CD4-positive, CD25-positive, alpha-beta regulatory T cell (primary cell): ENCODE results near the gene CD300LF. TPM values are rescaled to one million over a fixed set of nuclear protein-coding genes. Genes with fewer than 3 reads are reported as not detected.

ENCODE experiments used
- ATAC-seq, 2 donors: fragments of 150-1000 bp; cut with Tn5 transposase; one replicate each; pipeline ENCODE4 v1.10.0; 2021; ENCODE audit warnings: low read depth in 2 of 2, moderate number of reproducible peaks in 2 of 2, moderate library complexity in 1 of 2
- DNase-seq, 3 donors: peaks; one replicate each; pipeline versions ENCODE4 v3.0.0 to v3.0.0-alpha.2; 2012 to 2022; ENCODE audit warnings: mixed read lengths in 1 of 3
- H3K27ac ChIP-seq: one replicate; pipeline ENCODE4 v1.7.0; 2013; ENCODE audit warnings: mild to moderate bottlenecking, low read length; ENCODE audit not compliant: insufficient read depth, poor library complexity, severe bottlenecking
- H3K27me3 ChIP-seq: one replicate; pipeline ENCODE4 v1.7.0; 2013; ENCODE audit warnings: low read length; ENCODE audit not compliant: control insufficient read depth, insufficient read depth
- H3K36me3 ChIP-seq: one replicate; pipeline ENCODE4 v1.7.0; 2013; ENCODE audit warnings: mild to moderate bottlenecking, low read length, moderate library complexity; ENCODE audit not compliant: control insufficient read depth, insufficient read depth
- H3K4me1 ChIP-seq: 2 replicates; pipeline ENCODE4 v1.7.0; 2013; ENCODE audit warnings: mild to moderate bottlenecking, low read length; ENCODE audit not compliant: insufficient read depth, control insufficient read depth, poor library complexity, severe bottlenecking
- H3K4me3 ChIP-seq: one replicate; pipeline ENCODE4 v1.7.0; 2013; ENCODE audit warnings: low read depth, mild to moderate bottlenecking, low read length, moderate library complexity
- H3K9me3 ChIP-seq, 2 experiments: 1 replicate in 1 of 2; 2 replicates in 1 of 2; pipeline ENCODE4 v1.7.0; 2013; ENCODE audit warnings: low read length in 2 of 2, mild to moderate bottlenecking in 1 of 2, moderate library complexity in 1 of 2; ENCODE audit not compliant: control insufficient read depth in 2 of 2
- H3K27ac Mint-ChIP-seq, 3 donors: one replicate each; pipeline ENCODE4 v1.8.0; 2020 to 2022; ENCODE audit warnings: mild to moderate bottlenecking in 3 of 3, mixed read lengths in 3 of 3, moderate library complexity in 2 of 3
- H3K27me3 Mint-ChIP-seq: one replicate; pipeline ENCODE4 v1.8.0; 2022; ENCODE audit warnings: mild to moderate bottlenecking, mixed read lengths
- H3K36me3 Mint-ChIP-seq: one replicate; pipeline ENCODE4 v1.8.0; 2020; ENCODE audit warnings: mixed read lengths
- H3K4me1 Mint-ChIP-seq, 4 donors: one replicate each; pipeline ENCODE4 v1.8.0; 2020 to 2022; ENCODE audit warnings: mixed read lengths in 4 of 4, mild to moderate bottlenecking in 1 of 4
- H3K4me3 Mint-ChIP-seq, 4 donors: one replicate each; pipeline ENCODE4 v1.8.0; 2020 to 2022; ENCODE audit warnings: mild to moderate bottlenecking in 4 of 4, mixed read lengths in 4 of 4, moderate library complexity in 3 of 4
- H3K9me3 Mint-ChIP-seq, 7 donors: one replicate each; pipeline ENCODE4 v1.8.0; 2020 to 2022; ENCODE audit warnings: mixed read lengths in 7 of 7, mild to moderate bottlenecking in 3 of 7, moderate library complexity in 2 of 7
- polyA plus RNA-seq, 4 donors: library from polyadenylated mRNA; unstranded; fragments of 300-500 nt; fragmentation: Illumina TruSeq; gene quantifications; one replicate each; pipeline ENCODE4 v1.2.3, GENCODE V29; 2021
- total RNA-seq: library from RNA; stranded (reverse); gene quantifications from one replicate; pipeline ENCODE4 v1.2.3, GENCODE V29; 2022

CD300LF gene
- total and polyA plus RNA-seq, 5 donors from 2014 or later = 0.19 to 0.52 (median 0.21) TPM; not detected in 2

DNA sequence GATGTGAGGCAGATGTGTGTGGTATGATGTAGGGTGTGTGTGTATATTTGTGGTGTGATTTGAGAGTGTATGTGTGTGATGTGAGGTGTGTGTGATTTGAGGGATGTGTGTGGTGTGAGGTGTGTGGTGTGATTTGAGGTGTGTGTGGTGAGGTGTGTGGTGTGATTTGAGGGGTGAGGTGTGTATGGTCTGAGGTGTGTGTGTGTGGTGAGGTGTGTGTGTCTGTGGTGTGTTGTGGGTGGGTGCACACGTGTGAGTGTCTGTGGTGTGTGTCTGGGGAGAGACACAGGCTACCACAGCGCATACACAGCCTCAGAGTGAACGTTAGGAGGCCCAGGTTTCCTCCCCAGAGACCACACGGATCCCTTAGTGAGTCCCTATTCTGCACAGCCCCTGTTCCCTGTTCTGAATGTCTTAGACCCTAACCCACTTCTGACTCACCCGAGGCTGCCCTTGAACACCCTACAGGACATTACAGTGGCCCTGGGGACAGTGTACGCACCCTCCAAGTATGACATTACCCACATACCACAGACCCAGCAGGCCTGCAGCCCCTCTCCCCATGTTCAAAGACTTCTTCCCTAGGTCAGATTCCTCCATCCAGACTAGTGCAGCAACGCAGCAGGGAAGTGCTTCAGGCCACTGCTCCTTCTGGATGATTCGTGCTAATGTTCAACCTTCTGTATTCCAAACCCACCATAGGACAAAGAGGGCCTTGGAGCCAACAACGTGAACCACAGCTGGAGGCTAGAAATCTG lies 20.8 kb upstream of the CD300LF start:
- Histone ChIP-seq H3K9me3 (no peaks in the 10 kb centered on the region), H3K36me3 (no peaks in the 10 kb centered on the region), H3K27me3 (no peaks in the 10 kb centered on the region), H3K4me3 (no peak overlapping the region), H3K4me1 (peaks cover 37% of the 10 kb centered on the region), H3K27ac (no peak overlapping the region)
- H3K27ac Mint-ChIP-seq = no peak overlapping the region
- H3K4me1 Mint-ChIP-seq = peaks cover 0 to 35% (median 15%) of the 10 kb centered on the region in 4 donors
- H3K4me3 Mint-ChIP-seq = no peak overlapping the region
- DNase-seq (no peak), ATAC-seq (no peak)
- peaks cover 0 to 2% (median 0%) of the 10 kb centered on the region in 7 donors for H3K9me3 Mint-ChIP-seq
- H3K27me3 Mint-ChIP-seq = no peaks in the 10 kb centered on the region
- no peaks in the 10 kb centered on the region for H3K36me3 Mint-ChIP-seq

- no peaks in the 10 kb centered on the region for H3K27me3 Mint-ChIP-seq
- no peak overlapping the region for H3K27ac Mint-ChIP-seq
- peaks cover 0 to 22% (median 12%) of the 10 kb centered on the region in 4 donors for H3K4me1 Mint-ChIP-seq
- H3K36me3 ChIP-seq = no peaks in the 10 kb centered on the region
- DNase-seq = no peak
- H3K9me3 Mint-ChIP-seq = peaks cover 0 to 2% (median 0%) of the 10 kb centered on the region in 7 donors
- no peaks in the 10 kb centered on the region for H3K36me3 Mint-ChIP-seq
- no peak overlapping the region for H3K27ac ChIP-seq
- peaks cover 24% of the 10 kb centered on the region for H3K4me1 ChIP-seq
- H3K9me3 ChIP-seq = no peaks in the 10 kb centered on the region
- no peak overlapping the region for H3K4me3 Mint-ChIP-seq
- H3K4me3 ChIP-seq = no peak overlapping the region
- no peaks in the 10 kb centered on the region for H3K27me3 ChIP-seq
- no peak for ATAC-seq
These were observed 19.5 kb upstream of the CD300LF start for GRCh38 chr17:74732042-74732867.

DNA sequence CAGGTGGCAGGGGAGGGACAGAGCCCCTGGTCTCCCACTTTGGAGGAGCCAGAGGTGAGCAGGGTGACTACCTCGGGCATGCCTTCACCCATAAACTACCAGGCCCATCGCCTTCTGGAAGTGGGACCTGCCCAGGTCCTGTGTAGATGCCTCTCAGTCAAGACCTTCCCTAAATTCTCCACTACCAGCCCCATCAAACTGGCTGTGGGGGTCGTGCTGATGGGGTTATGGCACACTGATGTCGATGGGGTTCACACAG lies 18.6 kb upstream of the CD300LF start:
- Histone ChIP-seq H3K4me3 (no peak overlapping the region), H3K27ac (no peak overlapping the region), H3K4me1 (peaks cover 17% of the 10 kb centered on the region), H3K9me3 (no peaks in the 10 kb centered on the region), H3K36me3 (no peaks in the 10 kb centered on the region), H3K27me3 (no peaks in the 10 kb centered on the region)
- Mint-ChIP-seq H3K4me1 (peaks cover 0 to 18% (median 9%) of the 10 kb centered on the region in 4 donors), H3K27me3 (no peaks in the 10 kb centered on the region), H3K9me3 (peaks cover 0 to 2% (median 0%) of the 10 kb centered on the region in 7 donors), H3K27ac (no peak overlapping the region), H3K36me3 (no peaks in the 10 kb centered on the region), H3K4me3 (no peak overlapping the region)
- DNase-seq (no peak), ATAC-seq (no peak)

- H3K27me3 Mint-ChIP-seq = no peaks in the 10 kb centered on the region
- Histone ChIP-seq H3K9me3 (no peaks in the 10 kb centered on the region), H3K27ac (no peak overlapping the region), H3K4me1 (peaks cover 14% of the 10 kb centered on the region), H3K27me3 (no peaks in the 10 kb centered on the region), H3K4me3 (no peak overlapping the region), H3K36me3 (no peaks in the 10 kb centered on the region)
- peak in 1 of 3 donors; percentile 77 for DNase-seq
- H3K4me1 Mint-ChIP-seq = peaks cover 0 to 14% (median 6%) of the 10 kb centered on the region in 4 donors
- H3K36me3 Mint-ChIP-seq = no peaks in the 10 kb centered on the region
- H3K27ac Mint-ChIP-seq = peak overlapping the region in 1 of 3 donors; percentile 42
- ATAC-seq = peak; percentile 81 to 87
- H3K4me3 Mint-ChIP-seq = peak overlapping the region in 1 of 4 donors; percentile 29
- peaks cover 0 to 1% (median 0%) of the 10 kb centered on the region in 7 donors for H3K9me3 Mint-ChIP-seq
These were observed 18.0 kb upstream of the CD300LF start for GRCh38 chr17:74730491-74731346.

DNA sequence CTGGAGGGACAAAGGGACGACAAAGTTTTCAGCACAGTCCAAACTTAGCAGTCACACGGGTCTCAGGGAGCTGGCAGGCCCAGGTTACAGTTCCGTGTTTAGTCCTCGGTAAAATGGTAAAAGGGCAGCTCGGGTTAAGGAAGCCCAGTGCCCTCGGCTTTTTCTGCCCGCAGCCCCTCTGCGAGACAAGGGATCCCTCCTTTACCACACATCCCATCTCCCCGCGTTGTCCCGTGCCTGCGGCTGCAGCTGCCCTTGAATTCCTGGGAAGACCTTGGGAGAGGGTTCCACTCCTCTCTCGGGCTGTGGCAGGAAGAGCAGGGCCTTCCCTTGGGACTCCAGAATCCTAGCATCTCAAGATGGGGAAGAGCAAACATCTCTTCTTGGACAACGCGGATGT lies 17.1 kb upstream of the CD300LF start:
- H3K27me3 Mint-ChIP-seq = no peaks in the 10 kb centered on the region
- no peaks in the 10 kb centered on the region for H3K9me3 ChIP-seq
- no peaks in the 10 kb centered on the region for H3K36me3 Mint-ChIP-seq
- H3K27me3 ChIP-seq = no peaks in the 10 kb centered on the region
- peaks cover 0 to 9% (median 6%) of the 10 kb centered on the region in 4 donors for H3K4me1 Mint-ChIP-seq
- ATAC-seq (no peak), DNase-seq (no peak)
- H3K36me3 ChIP-seq = no peaks in the 10 kb centered on the region
- H3K4me3 ChIP-seq = no peak overlapping the region
- H3K9me3 Mint-ChIP-seq = peaks cover 0 to 1% (median 0%) of the 10 kb centered on the region in 7 donors
- no peak overlapping the region for H3K27ac Mint-ChIP-seq
- H3K4me3 Mint-ChIP-seq = no peak overlapping the region
- no peak overlapping the region for H3K27ac ChIP-seq
- H3K4me1 ChIP-seq = peaks cover 14% of the 10 kb centered on the region

DNA sequence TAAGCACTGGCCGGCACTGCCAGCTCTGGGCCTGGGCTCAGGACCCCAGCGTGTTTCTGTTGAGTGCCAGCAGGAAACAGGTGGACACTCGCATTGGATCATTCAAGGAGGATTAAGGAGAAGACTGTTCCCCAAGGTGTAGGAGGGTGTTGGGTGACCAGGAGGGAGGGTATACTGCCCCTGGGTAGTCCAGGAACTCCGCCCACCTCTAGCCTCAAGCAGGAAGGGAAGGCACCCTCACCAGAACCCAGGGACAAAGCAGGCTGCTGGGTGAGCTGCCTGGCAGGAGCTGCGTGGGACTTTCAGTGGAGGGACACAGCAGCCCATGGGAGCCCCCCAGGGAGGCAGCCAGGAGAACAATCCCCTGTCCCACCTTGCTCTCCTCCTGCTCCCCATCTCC lies 16.6 kb upstream of the CD300LF start:
- Mint-ChIP-seq H3K27ac (no peak overlapping the region), H3K27me3 (no peaks in the 10 kb centered on the region)

GRCh38 chr17:74728702-74729075 lies 16.0 kb upstream of the CD300LF start:
- Mint-ChIP-seq H3K4me3 (no peak overlapping the region), H3K4me1 (peaks cover 0 to 5% (median 0%) of the 10 kb centered on the region in 4 donors), H3K27me3 (no peaks in the 10 kb centered on the region), H3K27ac (no peak overlapping the region), H3K9me3 (no peaks in the 10 kb centered on the region), H3K36me3 (no peaks in the 10 kb centered on the region)
- no peaks in the 10 kb centered on the region for H3K27me3 ChIP-seq
- no peaks in the 10 kb centered on the region for H3K36me3 ChIP-seq
- no peaks in the 10 kb centered on the region for H3K9me3 ChIP-seq
- no peak overlapping the region for H3K4me3 ChIP-seq
- ATAC-seq = no peak
- H3K27ac ChIP-seq = no peak overlapping the region
- peaks cover 14% of the 10 kb centered on the region for H3K4me1 ChIP-seq
- DNase-seq = no peak

More for the DNA sequence above, 16.6 kb upstream of the CD300LF start:
- Histone ChIP-seq H3K4me3 (no peak overlapping the region), H3K27me3 (no peaks in the 10 kb centered on the region), H3K9me3 (no peaks in the 10 kb centered on the region), H3K27ac (no peak overlapping the region), H3K36me3 (no peaks in the 10 kb centered on the region), H3K4me1 (peaks cover 14% of the 10 kb centered on the region)
- ATAC-seq (no peak), DNase-seq (no peak)
- H3K4me1 Mint-ChIP-seq = peaks cover 0 to 6% (median 4%) of the 10 kb centered on the region in 4 donors
- H3K4me3 Mint-ChIP-seq = no peak overlapping the region
- H3K9me3 Mint-ChIP-seq = peaks cover 0 to under 1% (median 0%) of the 10 kb centered on the region in 7 donors
- H3K36me3 Mint-ChIP-seq = no peaks in the 10 kb centered on the region
